HUES48 (cell line): ENCODE data around the gene PDILT.

ENCODE experiments used
- H3K27ac ChIP-seq: one replicate; pipeline ENCODE4 v1.7.0; 2013; ENCODE audit warnings: low read depth, low read length, inconsistent platforms
- H3K27me3 ChIP-seq: 2 replicates; pipeline ENCODE4 v1.6.1; 2013; ENCODE audit warnings: mild to moderate bottlenecking, low read length; ENCODE audit not compliant: control insufficient read depth, insufficient read depth
- H3K36me3 ChIP-seq: 2 replicates; pipeline ENCODE4 v1.6.1; 2013; ENCODE audit warnings: low read length; ENCODE audit not compliant: control insufficient read depth, insufficient read depth
- H3K4me1 ChIP-seq: 2 replicates; pipeline ENCODE4 v1.6.1; 2013; ENCODE audit warnings: mild to moderate bottlenecking, low read length; ENCODE audit not compliant: control insufficient read depth, insufficient read depth
- H3K4me3 ChIP-seq: 2 replicates; pipeline ENCODE4 v1.5.1; 2013; ENCODE audit warnings: mild to moderate bottlenecking, low read depth, low read length
- H3K9ac ChIP-seq: 2 replicates; pipeline ENCODE4 v1.6.1; 2013; ENCODE audit warnings: mild to moderate bottlenecking, low read depth, low read length, moderate library complexity
- H3K9me3 ChIP-seq: 2 replicates; pipeline ENCODE4 v1.6.1; 2013; ENCODE audit warnings: low read length; ENCODE audit not compliant: control insufficient read depth, insufficient read depth

PDILT gene

DNA sequence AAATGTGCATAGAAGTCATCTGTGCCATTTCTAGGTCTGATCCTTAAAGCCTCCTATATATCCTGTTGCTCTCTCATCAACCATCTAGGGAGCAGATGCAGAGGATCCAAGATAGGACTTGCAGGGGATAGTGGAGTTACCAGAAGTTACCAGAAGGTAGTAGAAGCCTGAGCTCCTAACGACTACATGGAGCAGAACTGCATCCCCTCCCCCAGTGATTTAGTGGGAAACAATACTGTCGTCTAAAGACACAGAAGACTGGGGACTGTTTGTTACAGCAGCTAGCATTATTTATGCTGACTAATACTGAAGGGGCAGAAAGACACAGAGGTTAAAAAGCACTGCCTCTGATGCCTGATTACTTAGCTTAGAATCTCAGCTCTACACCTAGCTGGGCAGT is 93.0 kb downstream of the PDILT start:
- H3K27ac ChIP-seq = no peak overlapping the region
- H3K9ac ChIP-seq = no peak overlapping the region
- H3K9me3 ChIP-seq = no peaks in the 10 kb centered on the region; the same call in 1 of the 2 replicates
- no peaks in the 10 kb centered on the region for H3K27me3 ChIP-seq
- peaks cover 9% of the 10 kb centered on the region; the same call in 1 of the 2 replicates for H3K4me1 ChIP-seq
- no peak overlapping the region for H3K4me3 ChIP-seq
- no peaks in the 10 kb centered on the region for H3K36me3 ChIP-seq

GRCh38 chr16:20310421-20311395 is 93.8 kb downstream of the PDILT start:
- no peak overlapping the region for H3K27ac ChIP-seq

DNA sequence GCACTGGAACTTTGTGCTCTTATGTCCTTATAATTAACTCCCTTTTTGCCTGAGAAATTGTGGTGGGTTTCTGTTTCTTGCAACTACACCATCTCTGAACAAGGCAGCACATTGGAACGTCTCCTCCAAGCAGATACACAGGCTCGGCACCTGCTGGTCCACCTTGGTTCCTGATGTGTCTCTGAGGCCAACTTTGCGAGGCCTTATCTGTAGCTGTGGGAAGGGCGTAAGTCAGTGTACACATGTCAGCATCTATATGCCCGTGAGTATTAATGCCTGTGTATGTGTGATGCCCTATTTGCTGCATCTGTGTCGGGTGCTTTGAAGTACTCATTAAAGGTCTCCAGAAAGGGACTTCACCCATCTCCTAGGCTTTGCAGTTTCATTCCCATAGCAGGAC is 94.8 kb downstream of the PDILT start:
- Histone ChIP-seq H3K4me1 (0 out of 2 replicates have a peak, but pooled peaks cover 1% of the 10 kb centered on the region), H3K4me3 (no peak overlapping the region)

More at GRCh38 chr16:20310421-20311395, 93.8 kb downstream of the PDILT start:
- Histone ChIP-seq H3K27me3 (no peaks in the 10 kb centered on the region), H3K9me3 (no peaks in the 10 kb centered on the region; the same call in 1 of the 2 replicates), H3K36me3 (no peaks in the 10 kb centered on the region), H3K9ac (no peak overlapping the region), H3K4me1 (peaks cover 9% of the 10 kb centered on the region; the same call in 1 of the 2 replicates), H3K4me3 (no peak overlapping the region)

More for the DNA sequence above, 94.8 kb downstream of the PDILT start:
- Histone ChIP-seq H3K9ac (no peak overlapping the region), H3K27me3 (no peaks in the 10 kb centered on the region), H3K27ac (no peak overlapping the region), H3K36me3 (no peaks in the 10 kb centered on the region), H3K9me3 (no peaks in the 10 kb centered on the region; the same call in 1 of the 2 replicates)
